HK-2 (cell line): Measurements from ENCODE around the gene GCAT.
A peak's percentile ranks its signal among the peaks of the same experiment; 100 is the strongest.

ENCODE experiments used
- DNase-seq: peaks from one replicate; pipeline ENCODE4 v3.0.0-alpha.2; 2018; ENCODE audit not compliant: unreplicated experiment

The GCAT gene

DNA sequence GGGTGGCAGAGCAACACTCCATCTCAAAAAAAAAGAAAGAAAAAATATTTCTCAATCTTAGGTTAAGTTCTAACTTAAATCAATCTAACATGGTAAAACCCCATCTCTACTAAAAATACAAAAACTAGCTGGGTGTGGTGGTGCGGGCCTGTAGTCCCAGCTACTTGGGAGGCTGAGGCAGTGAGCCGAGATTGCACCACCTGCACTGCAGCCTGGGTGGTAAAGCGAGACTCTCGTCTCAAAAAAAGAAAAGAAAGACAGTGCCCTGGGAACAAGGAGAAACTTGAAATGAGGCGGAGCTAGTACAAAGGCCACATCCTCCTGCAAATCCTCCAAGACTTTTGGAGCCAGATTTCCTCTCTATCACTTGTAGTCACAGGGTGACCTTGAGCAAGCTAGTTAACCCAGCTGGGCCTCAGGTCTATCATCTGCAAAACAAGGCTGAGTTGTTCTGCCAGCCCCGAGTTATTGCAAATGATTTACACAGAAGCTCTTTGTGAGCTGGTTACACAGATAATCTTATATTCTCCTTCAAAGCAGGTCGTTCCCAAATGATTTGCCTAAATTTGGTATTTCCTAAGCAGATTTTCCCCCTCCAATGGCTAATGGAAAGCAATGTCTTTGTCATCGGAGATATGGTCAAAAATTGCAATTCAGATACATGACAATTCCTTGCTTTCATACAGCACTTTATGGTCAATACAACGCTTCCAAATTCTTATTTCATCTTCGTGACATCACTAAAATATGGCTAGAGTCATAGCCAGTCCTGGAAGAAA, 34.5 kb downstream of the GCAT start:
- DNase-seq = no peak

DNA sequence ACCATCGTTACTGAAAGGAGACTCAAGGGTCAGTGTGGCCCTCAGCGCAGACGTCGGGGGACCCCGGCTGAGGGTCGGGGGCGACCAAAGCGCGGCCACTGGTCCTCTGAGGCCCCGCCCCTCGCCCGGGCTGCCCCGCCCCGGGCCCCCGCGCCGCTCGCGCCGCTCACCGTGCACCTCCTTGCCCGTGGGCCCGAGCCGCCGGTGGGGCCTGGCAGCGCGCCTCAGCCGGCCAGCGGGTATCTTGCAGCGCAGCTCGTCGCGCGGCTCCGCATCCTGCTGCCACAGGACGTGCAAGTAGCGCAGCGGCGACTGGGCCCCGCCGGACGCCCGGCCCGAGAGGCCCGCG, 36.0 kb downstream of the GCAT start:
- DNase-seq = no peak

DNA sequence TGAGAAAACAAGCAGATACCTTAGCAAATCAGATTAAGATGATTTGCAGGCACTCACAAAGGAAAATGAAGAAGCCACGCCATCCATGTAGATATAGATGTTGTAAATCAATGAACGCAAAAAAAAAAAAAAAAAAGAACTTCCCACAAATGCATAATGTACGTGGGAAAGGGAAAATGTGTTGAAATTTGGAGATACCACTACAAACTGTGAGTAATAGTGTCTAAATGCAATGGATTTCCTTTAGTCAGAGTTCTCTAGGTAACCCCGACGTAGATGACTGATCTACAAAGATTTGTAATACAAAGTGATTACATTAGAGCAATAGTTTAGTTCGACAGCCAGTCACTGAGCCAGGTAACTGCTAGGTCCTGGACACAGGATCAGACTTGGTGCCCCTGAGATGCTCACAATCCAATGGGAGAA, 37.2 kb downstream of the GCAT start:
- no peak for DNase-seq

DNA sequence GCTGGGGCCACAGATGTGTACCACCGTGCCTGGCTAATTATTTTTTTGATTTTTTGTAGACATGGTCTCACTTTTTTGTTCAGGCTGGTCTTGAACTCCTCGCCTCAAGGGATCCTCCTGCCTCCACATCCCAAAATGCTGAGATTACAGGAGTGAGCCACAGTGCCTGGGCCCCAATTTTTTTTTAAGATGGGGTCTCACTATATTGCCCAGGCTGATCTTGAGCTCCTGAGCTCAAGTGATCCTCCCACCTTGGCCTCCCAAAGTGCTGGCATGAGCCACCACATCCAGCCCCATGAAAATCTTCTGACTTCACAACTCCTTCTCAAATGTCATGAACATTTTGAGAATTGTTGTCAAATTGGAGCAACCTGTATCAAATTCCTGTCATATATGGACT, 38.7 kb downstream of the GCAT start:
- no peak for DNase-seq

DNA sequence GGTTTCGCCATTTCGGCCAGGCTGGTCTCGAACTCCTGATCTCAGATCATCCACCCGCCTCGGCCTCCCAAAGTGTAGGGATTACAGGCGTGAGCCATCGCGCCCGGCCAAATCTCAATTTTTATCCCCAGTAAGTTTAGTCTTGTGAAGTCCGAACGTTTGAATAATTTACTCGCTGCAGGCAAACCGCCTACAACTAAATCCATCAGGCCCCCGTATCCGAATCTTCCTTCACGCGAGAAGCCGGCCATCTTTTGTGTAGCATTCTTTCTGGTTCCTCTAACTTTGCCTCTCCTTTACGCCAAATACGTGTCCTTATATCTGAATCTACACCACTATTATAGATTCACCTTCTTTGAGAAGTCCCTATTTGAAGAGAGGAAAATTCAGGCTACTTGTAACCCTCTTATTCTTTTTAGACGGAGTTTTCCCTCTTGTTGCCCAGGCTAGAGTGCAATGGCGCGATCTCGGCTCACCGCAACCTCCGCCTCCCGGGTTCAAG, 40.9 kb downstream of the GCAT start:
- no peak for DNase-seq

DNA sequence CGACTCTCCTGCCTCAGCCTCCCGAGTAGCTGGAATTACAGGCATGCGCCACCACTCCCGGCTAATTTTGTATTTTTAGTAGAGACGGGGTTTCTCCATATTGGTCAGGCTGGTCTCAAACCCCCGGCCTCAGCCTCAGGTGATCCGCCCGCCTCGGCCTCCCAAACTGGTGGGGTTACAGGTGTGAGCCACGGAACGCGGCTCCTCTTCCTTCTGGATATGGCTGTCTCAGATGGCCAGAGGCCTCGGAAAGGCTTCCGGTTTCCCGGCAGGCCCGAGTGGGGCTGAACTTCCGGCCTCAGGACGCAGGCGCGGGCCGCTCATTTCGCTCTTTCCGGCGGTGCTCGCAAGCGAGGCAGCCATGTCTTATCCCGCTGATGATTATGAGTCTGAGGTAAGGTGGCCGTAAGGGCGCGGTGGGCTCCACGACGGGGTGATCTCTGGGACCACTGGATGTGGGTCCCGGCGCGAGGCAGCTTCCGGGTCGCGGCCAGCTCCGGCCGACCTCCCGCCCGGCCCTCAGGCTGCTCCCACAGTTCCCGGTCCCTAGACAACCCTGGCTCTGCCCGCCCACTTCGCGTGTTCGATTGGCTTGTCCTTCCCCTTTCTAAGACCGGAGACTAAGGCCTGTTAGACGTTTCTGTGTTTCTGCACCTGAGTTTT, 41.5 kb downstream of the GCAT start, which contains the start of gene EIF3L:
EIF3L (plus strand) TSS at position 331 of the 663 bp plus-strand sequence; CDS start at position 362, 31 bp downstream.
- peak; percentile 86 for DNase-seq

DNA sequence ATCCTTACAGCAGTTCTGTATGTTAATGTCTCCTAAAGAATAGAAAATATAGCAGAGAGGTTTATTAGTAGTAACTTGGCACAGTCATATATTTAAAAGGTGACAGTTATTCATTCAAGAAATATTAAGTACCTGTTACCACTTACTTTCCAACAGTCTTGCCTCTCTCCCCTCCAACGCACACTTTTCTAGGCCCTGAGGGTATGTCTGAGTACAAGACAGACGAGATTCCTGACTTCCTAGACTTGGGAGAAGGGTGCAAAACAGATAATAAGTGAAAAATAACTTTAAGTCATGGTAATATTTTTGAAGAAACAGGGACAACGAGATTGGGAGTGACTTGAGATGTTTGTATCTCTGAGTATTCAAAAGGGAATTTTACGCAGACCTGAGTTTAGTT, 43.1 kb downstream of the GCAT start:
- DNase-seq = no peak

DNA sequence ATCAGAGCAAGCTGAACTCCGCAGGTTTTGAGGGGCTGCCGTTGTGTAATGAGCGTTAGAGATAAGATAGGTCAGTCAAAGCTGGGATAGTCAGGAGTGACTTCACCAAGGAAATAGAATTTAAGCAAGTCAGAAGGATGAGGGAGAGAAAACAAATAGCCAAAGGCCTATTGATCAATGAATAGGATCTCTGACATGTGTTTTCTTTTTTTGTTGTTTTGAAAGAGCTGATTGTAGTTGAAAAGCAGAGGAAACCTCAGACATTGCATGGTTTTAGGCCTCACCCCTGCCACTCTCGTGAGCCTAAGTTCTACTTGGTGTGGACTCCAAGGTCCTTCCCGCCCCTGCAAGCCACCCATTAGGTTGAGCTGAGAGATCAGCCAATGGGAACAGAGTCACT, 44.7 kb downstream of the GCAT start:
- DNase-seq = no peak

DNA sequence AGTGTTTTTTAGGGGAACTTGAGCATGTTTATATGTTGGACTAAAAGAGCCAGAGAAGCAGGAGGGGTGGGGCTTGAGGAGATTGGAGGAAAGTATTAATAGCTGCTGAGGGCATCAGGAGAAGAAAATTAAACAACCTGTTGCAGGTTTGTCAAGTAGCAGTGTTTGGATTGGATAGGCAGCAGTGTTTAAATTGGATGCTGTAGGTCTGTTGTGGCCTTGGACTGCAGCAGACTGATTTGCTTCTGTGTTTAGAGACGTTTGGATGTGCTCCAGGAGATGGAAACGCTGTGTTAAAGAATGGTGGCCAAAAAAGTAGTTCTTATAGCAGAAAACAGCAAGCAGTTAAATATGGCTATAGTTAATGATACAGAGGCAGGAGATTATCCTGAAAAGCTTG, 47.2 kb downstream of the GCAT start:
- no peak for DNase-seq

DNA sequence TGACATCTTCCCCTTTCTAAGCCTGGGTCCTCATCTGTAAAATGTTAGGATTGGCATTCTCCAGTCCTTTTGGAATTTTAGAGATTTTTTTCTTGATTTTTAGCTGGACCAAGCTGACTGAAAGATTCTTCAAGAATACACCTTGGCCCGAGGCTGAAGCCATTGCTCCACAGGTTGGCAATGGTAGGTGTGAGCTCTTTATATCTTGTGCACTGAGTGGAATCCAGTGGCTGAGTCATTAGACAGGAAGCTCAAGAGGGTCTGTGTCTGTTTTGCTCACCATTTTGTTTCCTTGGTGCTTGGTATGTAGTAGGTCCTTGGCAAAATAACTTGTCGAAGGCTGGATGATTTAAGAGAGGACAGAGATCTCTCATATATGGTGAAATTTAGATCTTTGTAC, 47.7 kb downstream of the GCAT start:
- DNase-seq = peak; percentile 20

DNA sequence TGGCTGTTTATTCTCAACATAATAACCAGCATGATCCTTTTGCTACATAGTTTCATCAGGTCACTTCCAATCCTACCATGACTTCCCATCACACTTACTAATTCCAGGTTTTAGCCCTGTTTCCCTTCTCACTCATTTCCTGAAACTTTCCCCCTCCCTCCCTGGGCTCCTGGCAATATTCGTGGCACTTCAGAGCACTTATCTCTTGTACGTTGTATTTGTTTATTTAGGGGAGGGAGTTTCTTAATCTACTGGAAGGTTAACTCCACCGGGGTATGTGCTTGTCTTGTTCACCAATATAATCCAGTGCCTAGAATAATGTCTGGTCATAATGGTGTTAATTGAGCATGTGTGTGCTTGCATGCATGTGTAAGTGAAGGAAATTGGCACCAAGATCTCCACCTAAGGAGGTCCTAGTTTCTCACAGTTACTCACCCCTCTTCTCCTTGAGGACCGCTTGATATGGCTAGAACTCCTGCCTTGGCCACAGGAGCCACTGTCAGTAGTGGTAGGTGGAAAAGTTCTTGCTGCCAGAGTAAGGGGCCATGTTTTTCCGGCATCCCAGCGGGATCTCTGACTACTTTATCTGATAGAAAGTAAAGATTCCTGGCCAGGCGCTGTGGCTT, 53.2 kb downstream of the GCAT start:
- DNase-seq = no peak

DNA sequence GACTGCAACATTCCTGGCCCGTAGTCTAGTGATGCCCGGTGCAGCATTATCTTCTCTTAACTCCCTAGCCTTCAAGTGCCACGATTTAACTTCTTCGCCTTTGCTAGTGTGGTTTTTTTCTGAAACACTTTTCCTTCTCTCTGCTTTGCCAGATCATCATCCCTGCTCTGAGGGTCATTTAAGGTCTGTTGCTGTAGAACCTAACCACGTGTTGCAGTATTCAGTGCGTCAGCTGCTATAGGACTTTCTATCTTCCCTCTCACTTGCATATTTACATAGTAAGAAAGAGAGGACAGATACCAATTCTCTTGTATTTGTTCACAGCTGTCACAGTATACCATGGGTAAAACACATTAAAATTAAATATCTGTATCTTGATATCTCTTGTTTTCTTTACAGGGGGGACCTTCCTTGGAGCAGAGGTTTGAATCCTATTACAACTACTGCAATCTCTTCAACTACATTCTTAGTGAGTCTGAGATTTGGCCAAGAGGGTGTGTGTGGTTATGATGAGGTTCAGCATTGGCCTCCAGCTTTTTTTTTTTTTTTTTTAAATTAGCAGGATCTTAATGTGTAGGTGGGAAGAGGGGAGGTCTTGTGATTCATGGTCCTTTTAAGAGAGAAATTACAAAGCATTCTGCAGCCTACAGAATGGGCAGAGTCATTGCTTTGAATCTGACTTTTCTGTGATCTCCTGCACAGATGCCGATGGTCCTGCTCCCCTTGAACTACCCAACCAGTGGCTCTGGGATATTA, 55.0 kb downstream of the GCAT start:
- DNase-seq = no peak

DNA sequence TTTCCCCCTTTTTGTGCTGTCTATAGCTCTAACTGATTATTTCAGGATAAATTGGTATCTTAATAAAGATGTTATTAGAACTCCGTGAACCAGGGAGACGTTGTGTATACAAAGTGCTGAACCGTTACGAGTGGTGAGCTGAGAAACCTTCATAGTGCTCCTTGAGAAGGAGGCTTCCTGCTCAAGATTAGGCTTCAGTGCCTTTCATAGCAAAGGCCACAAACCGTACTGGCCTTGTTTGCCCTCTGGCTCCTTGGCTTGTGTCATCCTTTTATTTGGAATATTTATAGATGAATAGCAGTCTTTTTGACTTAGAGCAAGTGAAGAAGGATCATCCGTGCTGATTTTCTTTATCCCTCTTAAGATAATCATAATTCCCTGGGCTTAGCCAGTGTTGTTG, 57.8 kb downstream of the GCAT start:
- DNase-seq = no peak
